ENCODE measurements around the gene DCLK2. TPM values are rescaled to one million over a fixed set of nuclear protein-coding genes. Genes with fewer than 3 reads are reported as not detected.
A peak's percentile ranks its signal among the peaks of the same experiment; 100 is the strongest.

DCLK2 gene
- total and polyA plus RNA-seq, 2 of the 4 experiments (the other 2 are of a cell fraction), result 11.3 to 15.5 TPM

GRCh38 chr4:150283689-150284088 is 205.4 kb downstream of the DCLK2 start:
- Histone ChIP-seq H3K4me2 (ENCODE audit: low read depth, low read length) (peak overlapping the region; percentile 48), H2BK15ac (ENCODE audit: low read depth, low read length) (peak overlapping the region; percentile 49; the same call in 1 of the 3 replicates), H3K79me1 (ENCODE audit: low read depth in 1 of 2, low read length in 2 of 2) (peaks cover 0 to 5% of the 10 kb centered on the region in 2 experiments; a peak in 1 of 4 replicates), H3K27me3 (ENCODE audit: control insufficient read depth, insufficient read depth, low read length) (no peaks in the 10 kb centered on the region), H3K56ac (ENCODE audit: extremely low read depth, insufficient read depth, low read length) (peak overlapping the region; percentile 33; the same call in 1 of the 2 replicates), H2AK5ac (ENCODE audit: low read depth, low read length) (no peak overlapping the region), H4K20me1 (ENCODE audit: insufficient read depth, low read length) (no peaks in the 10 kb centered on the region), H4K8ac (ENCODE audit: low read depth in 2 of 2, low read length in 2 of 2) (peak overlapping the region in 1 of 2 experiments; percentile 56; a peak in 2 of 4 replicates), H3K4me1 (ENCODE audit: control insufficient read depth, insufficient read depth, low read length) (peaks cover 19% of the 10 kb centered on the region), H3K23ac (ENCODE audit: low read depth, low read length) (no peak overlapping the region), H3K18ac (ENCODE audit: low read depth, low read length) (peak overlapping the region; percentile 38; the same call in 1 of the 2 replicates), H3K9me3 (ENCODE audit: control insufficient read depth, insufficient read depth, low read length) (no peaks in the 10 kb centered on the region), H3K9me1 (ENCODE audit: insufficient read depth, low read length) (peaks cover 12% of the 10 kb centered on the region), H3K36me3 (ENCODE audit: control insufficient read depth, insufficient read depth, low read length) (peaks cover 1% of the 10 kb centered on the region; the same call in 1 of the 2 replicates), H4K5ac (ENCODE audit: low read depth, low read length) (peak overlapping the region; percentile 21; the same call in 1 of the 2 replicates), H3K14ac (replicated peaks; ENCODE audit: low read depth, low read length) (peak overlapping the region; percentile 28; the same call in 1 of the 2 replicates), H3K27ac (ENCODE audit: insufficient read depth, low read length) (peak overlapping the region; percentile 80), H2BK5ac (ENCODE audit: low read depth, low read length, poor library complexity, severe bottlenecking) (peak overlapping the region; percentile 92), H4K91ac (ENCODE audit: insufficient read depth, low read depth, low read length) (peak overlapping the region; percentile 30), H2BK20ac (ENCODE audit: low read depth, low read length) (peak overlapping the region; percentile 23; the same call in 1 of the 2 replicates), H2AK9ac (replicated peaks; ENCODE audit: low read depth, low read length, poor library complexity) (no peak overlapping the region), H3K4ac (ENCODE audit: low read depth, low read length) (peak overlapping the region; percentile 21; the same call in 1 of the 2 replicates), H3K9ac (ENCODE audit: low read depth, low read length) (peak overlapping the region; percentile 48), H2BK120ac (ENCODE audit: low read depth, low read length) (peak overlapping the region; percentile 56), H3K4me3 (ENCODE audit: insufficient read depth, low read depth, low read length) (peak overlapping the region; percentile 30; the same call in 1 of the 2 replicates), H2AFZ (replicated peaks; ENCODE audit: low read length, poor library complexity) (no peak overlapping the region)
- dilution Hi-C loops (cut with HindIII; ENCODE audit: low sequenced_read_pairs, unreplicated experiment), result no loop called here
- DNase-seq (peak; percentile 99), ATAC-seq (ENCODE audit: low read depth) (peak; percentile 76)
- TF ChIP-seq CEBPB (IDR thresholded peaks at IDR 0.05; ENCODE audit: low read depth, low read length) (peak; percentile 71), MAFK (IDR thresholded peaks at IDR 0.05; ENCODE audit: low read depth, low read length) (peak; percentile 68; the same call in 1 of the 2 replicates), MAZ (IDR thresholded peaks at IDR 0.05; ENCODE audit: borderline replicate concordance, low read depth, low read length) (no peak), POLR2A (IDR thresholded peaks at IDR 0.05; ENCODE audit: low read depth, low read length) (peak; percentile 86), RCOR1 (IDR thresholded peaks at IDR 0.05; ENCODE audit: insufficient replicate concordance, low read length) (peak; percentile 31)
- intact Hi-C loops (cut with micrococcal nuclease), result loop anchor here (5.0 kb wide), 2 partner anchors 46 to 281 kb away; no protein-coding TSS in a partner anchor
- in situ Hi-C loops (cut with MboI; ENCODE audit: low sequenced_read_pairs), result no loop called here
- CTCF ChIA-PET, result no interaction called here
- POLR2A ChIA-PET (ENCODE audit: unreplicated experiment), result no interaction called here
- no TSS peak for BruUV-seq (replicated peaks)
- WGBS, 2 experiments (ENCODE audit: extremely low coverage in 2 of 2, insufficient read length in 1 of 2), result no CpG with 5 or more reads among the region's 1 CpG

Measured in IMR-90 (cell line).